Stimulated activated CD8-positive, alpha-beta memory T cell treated with anti-CD3 and anti-CD28 coated beads, Interleukin-15, amount 100 ng/mL, for 24 hours (primary cell): ENCODE results near the gene TRIM29.

Experiments used
- DNase-seq: peaks from one replicate; pipeline ENCODE4 v3.0.0-alpha.2; 2020; ENCODE audit warnings: low read depth

Gene TRIM29

GRCh38 chr11:120061761-120062560 lies 76.0 kb downstream of the TRIM29 start:
- no peak for DNase-seq
